Sciatic nerve (tissue), 2 donors: ENCODE data around the gene UBE4B. TPM values are rescaled to one million over a fixed set of nuclear protein-coding genes. Genes with fewer than 3 reads are reported as not detected.
"Not testable (repeated sequence)": the region's sequence is repeated elsewhere in the genome, so short reads cannot be mapped to it uniquely, and the experiment has no call there.

Experiments
- ATAC-seq: fragments of 200-7000 bp; cut with Tn5 transposase; one replicate; pipeline ENCODE4 v1.9.1; 2020; ENCODE audit warnings: mild to moderate bottlenecking, moderate library complexity
- DNase-seq: peaks from one replicate; pipeline ENCODE4 v3.0.0-alpha.2; 2020; ENCODE audit warnings: low spot score
- intact Hi-C: fragments of 100-400 bp; cut with DNase I; formaldehyde crosslinking; loops from one replicate; pipeline ENCODE4 v1.14.2; 2022
- total RNA-seq: library from RNA; stranded (reverse); fragmentation: NEBNext Ultra II Directional; extraction: Animal tissue kit (Norgen Biotek cat#: 25700); gene quantifications from one replicate; pipeline ENCODE4 v1.2.1, GENCODE V29; 2021
- donor health status: DM: no; HTN: no; CAD: no.
- donor health status: DM: no; HTN: no; CAD: no.

The UBE4B gene
- total RNA-seq, 1 donor from 2014 or later, result 42.5 TPM

DNA sequence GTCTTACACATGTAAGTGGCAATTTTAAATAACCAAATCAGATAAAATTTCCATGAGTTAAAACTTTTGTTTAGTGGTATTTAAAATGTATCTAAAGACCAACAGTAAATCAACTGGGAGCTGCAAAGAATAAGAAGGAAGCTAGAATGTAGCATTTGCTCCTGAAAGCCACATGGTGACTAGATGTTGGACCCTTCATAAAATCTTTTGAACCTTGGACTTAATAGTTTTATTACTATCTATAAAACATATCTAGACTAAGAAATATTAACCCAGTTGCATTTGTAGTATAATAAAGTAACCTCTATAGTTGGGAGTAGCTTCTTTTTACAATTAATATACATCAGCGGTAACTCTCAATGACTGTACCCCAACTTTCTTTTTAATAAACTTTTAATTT lies 72.1 kb downstream of the UBE4B start:
- no peak for DNase-seq
- intact Hi-C loops, result no loop called here
- ATAC-seq, result no peak

DNA sequence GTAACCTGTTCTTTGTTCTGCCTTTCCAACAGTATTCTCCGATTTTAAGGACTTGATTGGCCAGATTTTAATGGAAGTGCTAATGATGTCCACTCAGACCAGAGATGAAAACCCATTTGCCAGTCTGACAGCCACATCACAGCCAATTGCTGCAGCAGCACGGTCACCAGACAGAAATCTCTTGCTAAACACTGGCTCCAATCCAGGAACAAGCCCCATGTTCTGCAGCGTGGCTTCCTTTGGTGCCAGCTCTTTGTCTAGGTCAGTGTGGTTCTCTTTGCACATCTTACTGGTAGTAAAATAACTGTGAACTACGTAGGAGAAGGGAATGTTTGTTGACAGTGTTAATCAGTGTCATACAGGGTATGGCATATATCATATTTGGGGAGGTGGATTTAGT lies 72.7 kb downstream of the UBE4B start:
- ATAC-seq (no peak), DNase-seq (no peak)
- intact Hi-C loops, result no loop called here

- ATAC-seq, result no peak
- intact Hi-C loops, result no loop called here
Observed at GRCh38 chr1:10106241-10106640, 73.5 kb downstream of the UBE4B start.

GRCh38 chr1:10106756-10107475 lies 74.2 kb downstream of the UBE4B start:
- ATAC-seq, result no peak
- intact Hi-C loops, result no loop called here
- no peak for DNase-seq

More at GRCh38 chr1:10106241-10106640, 73.5 kb downstream of the UBE4B start:
- no peak for DNase-seq

DNA sequence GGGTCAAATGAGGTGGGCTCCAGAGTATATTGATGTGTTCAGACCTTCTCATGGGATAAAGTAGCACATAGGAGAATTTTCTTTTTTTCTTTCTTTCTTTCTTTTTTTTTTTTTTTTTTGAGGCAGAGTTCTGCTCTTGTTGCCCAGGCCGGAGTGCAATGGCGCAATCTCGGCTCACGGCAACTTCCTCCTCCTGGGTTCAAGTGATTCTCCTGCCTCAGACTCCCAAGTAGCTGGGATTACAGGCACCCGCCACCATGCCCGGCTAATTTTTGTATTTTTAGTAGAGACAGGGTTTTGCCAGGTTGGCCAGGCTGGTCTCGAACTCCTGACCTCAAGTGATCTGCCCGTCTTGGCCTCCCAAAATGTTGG lies 74.7 kb downstream of the UBE4B start:
- ATAC-seq, intact Hi-C loops, DNase-seq: not testable (repeated sequence)

GRCh38 chr1:10108134-10108663 lies 75.4 kb downstream of the UBE4B start:
- intact Hi-C loops, result no loop called here
- DNase-seq, result no peak
- no peak for ATAC-seq

GRCh38 chr1:10108948-10109708 lies 76.4 kb downstream of the UBE4B start:
- ATAC-seq (no peak), DNase-seq (no peak)
- intact Hi-C loops, result no loop called here

DNA sequence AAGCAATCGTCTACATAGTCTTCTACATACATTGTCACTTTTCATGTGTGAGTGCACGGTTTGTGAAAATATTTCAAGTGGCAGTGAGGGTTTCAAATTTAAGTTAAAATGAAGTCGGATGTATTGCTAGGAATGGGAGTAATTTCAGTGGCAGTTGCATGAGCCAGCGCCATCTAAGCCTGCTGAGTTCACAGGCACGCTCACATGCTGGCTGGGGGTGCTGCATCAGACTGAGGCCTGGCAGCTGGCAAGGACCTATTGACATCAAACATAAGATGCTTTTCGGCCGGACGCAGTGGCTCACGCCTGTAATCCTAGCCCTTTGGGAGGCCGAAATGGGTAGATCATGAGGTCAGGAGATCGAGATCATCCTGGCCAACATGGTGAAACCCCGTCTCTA lies 80.7 kb downstream of the UBE4B start:
- DNase-seq (no peak), ATAC-seq (no peak)
- intact Hi-C loops, result no loop called here

GRCh38 chr1:10114746-10115145 lies 82.0 kb downstream of the UBE4B start:
- no peak for DNase-seq
- intact Hi-C loops, result no loop called here
- ATAC-seq, result no peak

GRCh38 chr1:10117132-10117531 lies 84.4 kb downstream of the UBE4B start:
- intact Hi-C loops, result no loop called here
- ATAC-seq (no peak), DNase-seq (no peak)

- intact Hi-C loops, result no loop called here
- DNase-seq (no peak), ATAC-seq (no peak)
Observed at GRCh38 chr1:10117865-10118264, 85.1 kb downstream of the UBE4B start.

GRCh38 chr1:10121688-10122087 lies 88.9 kb downstream of the UBE4B start:
- no peak for ATAC-seq
- intact Hi-C loops, result no loop called here

GRCh38 chr1:10122926-10123325 lies 90.2 kb downstream of the UBE4B start:
- DNase-seq (no peak), ATAC-seq (no peak)
- intact Hi-C loops, result no loop called here

More at GRCh38 chr1:10121688-10122087, 88.9 kb downstream of the UBE4B start:
- no peak for DNase-seq

- ATAC-seq (no peak), DNase-seq (no peak)
- intact Hi-C loops, result no loop called here
Observed at GRCh38 chr1:10128101-10128765, 95.5 kb downstream of the UBE4B start.

DNA sequence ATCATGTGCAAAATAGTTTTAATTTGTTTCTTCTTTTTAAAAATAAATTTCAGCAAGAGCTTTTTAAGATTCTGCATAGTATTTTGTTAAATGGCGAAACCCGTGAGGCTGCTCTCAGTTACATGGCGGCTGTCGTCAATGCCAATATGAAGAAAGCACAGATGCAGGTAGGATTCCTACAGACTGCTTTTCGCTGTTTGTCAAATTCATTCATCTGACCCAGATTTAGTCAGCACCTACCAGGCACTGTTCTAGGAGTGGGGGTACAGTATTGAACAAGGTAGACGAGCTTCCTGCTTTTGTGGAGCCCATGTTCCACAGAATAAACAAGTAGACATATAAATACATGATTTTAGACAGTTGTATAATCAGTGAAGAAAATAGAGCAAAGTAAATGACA lies 99.6 kb downstream of the UBE4B start:
- ATAC-seq, result no peak
- no peak for DNase-seq
- intact Hi-C loops, result no loop called here

DNA sequence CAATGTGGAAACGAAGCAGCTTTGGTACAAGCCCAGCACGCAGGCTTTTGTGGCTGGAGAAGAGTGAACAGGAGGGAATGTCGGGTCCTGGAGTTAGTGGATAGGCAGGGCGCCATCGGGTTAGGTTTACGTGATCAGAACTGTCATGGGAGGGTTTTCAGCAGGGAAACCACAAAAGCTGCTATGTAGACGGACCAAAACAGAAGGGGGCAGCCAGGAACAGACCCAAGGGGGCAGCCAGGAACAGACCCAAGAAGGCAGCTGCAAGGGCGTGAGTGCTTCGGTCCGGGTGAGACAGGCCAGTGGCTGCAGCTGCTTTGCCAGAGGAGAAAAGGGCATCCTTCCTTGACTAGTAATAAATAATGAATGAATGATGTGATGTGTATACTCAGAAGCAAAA lies 100.1 kb downstream of the UBE4B start:
- ATAC-seq (no peak), DNase-seq (no peak)
- intact Hi-C loops, result no loop called here

- DNase-seq (no peak), ATAC-seq (no peak)
- intact Hi-C loops, result no loop called here
Observed at GRCh38 chr1:10140981-10141380, 108.2 kb downstream of the UBE4B start.

DNA sequence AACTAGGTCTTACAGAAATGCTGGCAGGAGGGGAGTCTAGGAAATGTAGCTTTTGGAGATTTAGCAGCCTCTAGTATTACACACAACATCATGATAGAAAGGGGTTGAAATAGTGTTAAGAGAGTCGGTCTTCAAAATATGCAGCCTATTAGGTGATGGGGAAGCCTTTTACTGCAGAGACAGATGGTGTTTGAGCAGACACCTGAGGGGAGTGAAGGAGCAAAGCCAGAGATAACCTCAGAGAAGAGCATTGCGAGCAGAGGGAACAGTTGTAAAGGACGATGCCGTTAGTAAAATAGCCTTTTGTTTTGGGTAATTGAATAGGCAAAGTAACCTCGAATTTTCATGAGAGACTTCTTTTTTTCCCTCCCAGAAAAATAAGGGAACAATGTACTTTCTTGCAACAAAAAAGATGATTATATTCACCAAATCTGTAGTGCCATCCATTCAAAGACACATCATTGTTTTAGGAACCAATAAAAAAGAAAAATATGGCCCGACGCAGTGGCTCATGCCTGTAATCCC lies 111.3 kb downstream of the UBE4B start:
- ATAC-seq, result no peak
- DNase-seq, result no peak
- intact Hi-C loops, result no loop called here

- intact Hi-C loops, result no loop called here
- ATAC-seq (no peak), DNase-seq (no peak)
Observed at GRCh38 chr1:10146391-10146790, 113.6 kb downstream of the UBE4B start.

GRCh38 chr1:10149231-10149630 lies 116.5 kb downstream of the UBE4B start:
- no peak for ATAC-seq

More at GRCh38 chr1:10149231-10149630, 116.5 kb downstream of the UBE4B start:
- intact Hi-C loops, result no loop called here
- DNase-seq, result no peak
